GM19397 (cell line): ENCODE measurements around the gene PAX5.

ENCODE experiments used
- ATAC-seq: cut with Tn5 transposase; IDR thresholded peaks from one replicate; pipeline ENCODE4 v1.9.1; 2021; ENCODE audit warnings: mild to moderate bottlenecking, moderate library complexity; ENCODE audit not compliant: unreplicated experiment

PAX5 gene

GRCh38 chr9:36840898-36841536 lies 193.1 kb downstream of the PAX5 start:
- ATAC-seq = no peak

- no peak for ATAC-seq
Observed at GRCh38 chr9:36839131-36839885, 194.8 kb downstream of the PAX5 start.

- no peak for ATAC-seq
Observed at GRCh38 chr9:36837431-36838405, 196.3 kb downstream of the PAX5 start.

- ATAC-seq = no peak
Observed at GRCh38 chr9:36836486-36836885, 197.6 kb downstream of the PAX5 start.

- ATAC-seq = no peak
Observed at GRCh38 chr9:36835271-36835996, 198.6 kb downstream of the PAX5 start.

- ATAC-seq = no peak
Observed at GRCh38 chr9:36834736-36835135, 199.3 kb downstream of the PAX5 start.

- no peak for ATAC-seq
Observed at GRCh38 chr9:36833954-36834353, 200.1 kb downstream of the PAX5 start.

- ATAC-seq = no peak
Observed at GRCh38 chr9:36832164-36832795, 201.8 kb downstream of the PAX5 start.

- ATAC-seq = no peak
Observed at GRCh38 chr9:36831381-36832161, 202.5 kb downstream of the PAX5 start.

GRCh38 chr9:36828611-36829013 lies 205.5 kb downstream of the PAX5 start:
- ATAC-seq = no peak

GRCh38 chr9:36827593-36827992 lies 206.5 kb downstream of the PAX5 start:
- no peak for ATAC-seq

GRCh38 chr9:36826581-36826980 lies 207.5 kb downstream of the PAX5 start:
- ATAC-seq = no peak

GRCh38 chr9:36825179-36825578 lies 208.9 kb downstream of the PAX5 start:
- ATAC-seq = no peak

- ATAC-seq = no peak
Observed at GRCh38 chr9:36823934-36824333, 210.1 kb downstream of the PAX5 start.

GRCh38 chr9:36823466-36823865 lies 210.6 kb downstream of the PAX5 start:
- ATAC-seq = no peak

- no peak for ATAC-seq
Observed at GRCh38 chr9:36822201-36822600, 211.9 kb downstream of the PAX5 start.

GRCh38 chr9:36820392-36820861 lies 213.6 kb downstream of the PAX5 start:
- ATAC-seq = no peak

- no peak for ATAC-seq
Observed at GRCh38 chr9:36818965-36819870, 214.8 kb downstream of the PAX5 start.
